Measurements from ENCODE around the gene TNFRSF19. TPM values are rescaled to one million over a fixed set of nuclear protein-coding genes. Genes with fewer than 3 reads are reported as not detected.
A peak's percentile ranks its signal among the peaks of the same experiment; 100 is the strongest.
"Not testable (repeated sequence)": the region's sequence is repeated elsewhere in the genome, so short reads cannot be mapped to it uniquely, and the experiment has no call there.

Gene TNFRSF19
- total and polyA plus RNA-seq, 5 donors from 2014 or later, result 1.3 to 5.6 (median 1.6) TPM

DNA sequence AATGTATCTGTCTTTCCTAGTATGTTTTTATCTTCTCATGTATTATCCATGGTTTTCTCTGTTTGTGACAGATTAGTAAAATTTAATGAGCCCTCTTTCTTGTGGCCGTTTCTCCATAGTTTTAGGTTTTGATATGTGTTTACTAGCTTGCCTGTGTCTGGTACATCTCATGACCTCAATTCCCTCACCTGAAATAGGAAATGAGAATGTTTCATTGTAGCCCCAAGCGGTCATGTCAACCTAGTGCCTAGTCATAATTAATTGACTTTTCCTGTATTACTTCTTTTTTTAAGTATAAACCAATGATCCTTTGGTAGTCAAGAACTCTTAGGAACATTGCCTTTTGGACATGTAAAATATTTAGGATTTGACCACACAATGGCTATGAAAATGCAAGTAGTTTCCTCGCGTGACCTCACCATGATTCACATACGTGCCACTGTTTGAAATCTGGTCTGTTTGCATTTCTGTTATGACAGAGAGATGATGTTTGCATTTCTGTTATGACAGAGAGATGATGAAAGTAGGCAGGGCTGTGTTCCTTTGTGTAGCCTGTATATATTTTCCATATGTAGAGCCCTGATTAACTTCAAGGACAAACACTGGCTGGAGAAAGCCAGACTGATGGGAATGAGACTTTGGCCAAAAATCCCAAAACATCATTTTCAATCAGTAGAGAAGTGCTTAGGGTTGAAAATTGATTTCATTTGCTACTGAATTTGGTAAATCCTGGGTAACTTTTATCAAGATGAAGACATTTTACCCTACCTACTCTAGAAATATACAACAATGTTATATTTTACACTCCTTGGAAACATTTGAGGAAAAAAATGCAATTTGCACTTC, 104.8 kb downstream of the TNFRSF19 start:
- Histone ChIP-seq H3K27ac (ENCODE audit: insufficient read depth, low read length, poor library complexity, severe bottlenecking) (no peak overlapping the region), H3K9me3 (ENCODE audit: control insufficient read depth in 2 of 2, low read length in 2 of 2) (no peaks in the 10 kb centered on the region), H3K27me3 (ENCODE audit: control insufficient read depth, insufficient read depth, low read length) (no peaks in the 10 kb centered on the region), H3K36me3 (ENCODE audit: control insufficient read depth, insufficient read depth, low read length) (no peaks in the 10 kb centered on the region), H3K4me1 (ENCODE audit: control insufficient read depth, insufficient read depth, low read length, poor library complexity, severe bottlenecking) (no peaks in the 10 kb centered on the region), H3K4me3 (ENCODE audit: low read depth, low read length) (no peak overlapping the region)
- Mint-ChIP-seq H3K27me3 (peaks cover 15% of the 10 kb centered on the region), H3K36me3 (no peaks in the 10 kb centered on the region), H3K4me1 (peaks cover 5 to 9% (median 7%) of the 10 kb centered on the region in 4 donors), H3K27ac (no peak overlapping the region), H3K4me3 (no peak overlapping the region), H3K9me3 (peaks cover 0 to 1% (median 0%) of the 10 kb centered on the region in 7 donors)
- DNase-seq (no peak), ATAC-seq (ENCODE audit: low read depth in 2 of 2) (no peak)

DNA sequence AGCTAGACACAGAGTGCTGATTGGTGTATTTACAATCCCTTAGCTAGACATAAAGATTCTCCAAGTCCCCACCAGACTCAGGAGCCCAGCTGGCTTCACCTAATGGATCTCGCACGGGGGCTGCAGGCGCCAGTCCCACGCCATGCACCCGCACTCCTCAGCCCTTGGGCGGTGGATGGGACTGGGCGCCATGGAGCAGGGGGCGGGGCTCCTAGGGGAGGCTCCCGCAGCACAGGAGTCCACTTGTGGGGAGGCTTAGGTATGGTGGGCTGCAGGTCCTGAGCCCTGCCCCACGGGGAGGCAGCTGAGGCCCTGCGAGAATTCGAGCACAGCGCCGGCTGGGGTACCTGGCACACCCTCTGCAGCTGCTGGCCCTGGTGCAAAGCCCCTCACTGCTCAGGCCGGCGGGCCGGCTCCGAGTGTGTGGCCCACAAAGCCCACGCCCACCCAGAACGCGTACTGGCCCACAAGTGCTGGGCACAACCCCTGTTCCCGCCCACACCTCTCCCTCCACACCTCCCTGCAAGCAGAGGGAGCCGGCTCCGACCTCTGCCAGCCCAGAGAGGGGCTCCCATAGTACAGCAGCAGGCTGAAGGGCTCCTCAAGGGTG, 107.6 kb downstream of the TNFRSF19 start:
- not testable (repeated sequence) for H3K36me3 Mint-ChIP-seq; ATAC-seq (ENCODE audit: low read depth in 2 of 2); H3K4me3 ChIP-seq (ENCODE audit: low read depth, low read length); H3K9me3 Mint-ChIP-seq; H3K27ac Mint-ChIP-seq; H3K4me3 Mint-ChIP-seq; DNase-seq; H3K4me1 Mint-ChIP-seq; H3K4me1 ChIP-seq (ENCODE audit: control insufficient read depth, insufficient read depth, low read length, poor library complexity, severe bottlenecking); H3K9me3 ChIP-seq (ENCODE audit: control insufficient read depth in 2 of 2, low read length in 2 of 2); H3K27me3 ChIP-seq (ENCODE audit: control insufficient read depth, insufficient read depth, low read length); H3K27ac ChIP-seq (ENCODE audit: insufficient read depth, low read length, poor library complexity, severe bottlenecking); H3K36me3 ChIP-seq (ENCODE audit: control insufficient read depth, insufficient read depth, low read length)
- H3K27me3 Mint-ChIP-seq, result peaks cover 15% of the 10 kb centered on the region

- Mint-ChIP-seq H3K9me3 (peaks cover 0 to 5% (median 2%) of the 10 kb centered on the region in 7 donors), H3K27ac (no peak overlapping the region), H3K4me3 (no peak overlapping the region), H3K36me3 (no peaks in the 10 kb centered on the region), H3K4me1 (peaks cover 5 to 8% (median 7%) of the 10 kb centered on the region in 4 donors), H3K27me3 (peaks cover 10% of the 10 kb centered on the region)
- Histone ChIP-seq H3K9me3 (ENCODE audit: control insufficient read depth in 2 of 2, low read length in 2 of 2) (peaks cover 3 to 5% of the 10 kb centered on the region in 2 experiments), H3K4me1 (ENCODE audit: control insufficient read depth, insufficient read depth, low read length, poor library complexity, severe bottlenecking) (no peaks in the 10 kb centered on the region), H3K36me3 (ENCODE audit: control insufficient read depth, insufficient read depth, low read length) (no peaks in the 10 kb centered on the region), H3K27ac (ENCODE audit: insufficient read depth, low read length, poor library complexity, severe bottlenecking) (no peak overlapping the region), H3K27me3 (ENCODE audit: control insufficient read depth, insufficient read depth, low read length) (no peaks in the 10 kb centered on the region), H3K4me3 (ENCODE audit: low read depth, low read length) (no peak overlapping the region)
- ATAC-seq (ENCODE audit: low read depth in 2 of 2) (no peak), DNase-seq (no peak)
Observed at GRCh38 chr13:23678795-23679194, 108.6 kb downstream of the TNFRSF19 start.

DNA sequence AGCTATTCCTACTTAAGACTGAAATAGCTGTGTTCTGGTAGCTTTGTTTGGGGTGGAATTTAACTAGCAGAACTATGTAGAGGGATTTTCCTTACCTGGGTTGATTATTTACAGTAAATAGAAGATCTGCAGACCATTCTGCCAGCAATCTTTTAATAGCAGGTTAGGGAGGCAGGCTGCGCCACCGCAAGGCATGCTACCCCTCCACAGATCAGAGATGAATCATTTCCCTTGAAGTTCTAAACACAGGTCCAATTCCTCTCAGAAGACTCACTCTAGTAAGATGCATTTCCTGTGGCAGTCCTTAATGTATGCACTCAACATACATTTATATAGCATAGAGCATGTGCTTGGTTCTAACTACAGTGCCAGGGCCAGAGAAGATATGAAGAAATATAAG, 109.0 kb downstream of the TNFRSF19 start:
- peaks cover 5 to 7% (median 6%) of the 10 kb centered on the region in 4 donors for H3K4me1 Mint-ChIP-seq
- peaks cover 10% of the 10 kb centered on the region for H3K27me3 Mint-ChIP-seq
- peak; percentile 55 to 60 for ATAC-seq (ENCODE audit: low read depth in 2 of 2)
- peak in 1 of 3 donors; percentile 58 for DNase-seq
- Histone ChIP-seq H3K9me3 (ENCODE audit: control insufficient read depth in 2 of 2, low read length in 2 of 2) (peaks cover 8 to 9% of the 10 kb centered on the region in 2 experiments), H3K27me3 (ENCODE audit: control insufficient read depth, insufficient read depth, low read length) (no peaks in the 10 kb centered on the region), H3K36me3 (ENCODE audit: control insufficient read depth, insufficient read depth, low read length) (no peaks in the 10 kb centered on the region), H3K4me1 (ENCODE audit: control insufficient read depth, insufficient read depth, low read length, poor library complexity, severe bottlenecking) (no peaks in the 10 kb centered on the region), H3K27ac (ENCODE audit: insufficient read depth, low read length, poor library complexity, severe bottlenecking) (no peak overlapping the region), H3K4me3 (ENCODE audit: low read depth, low read length) (no peak overlapping the region)
- no peaks in the 10 kb centered on the region for H3K36me3 Mint-ChIP-seq
- H3K4me3 Mint-ChIP-seq, result no peak overlapping the region
- H3K9me3 Mint-ChIP-seq, result peaks cover 0 to 8% (median 2%) of the 10 kb centered on the region in 7 donors
- no peak overlapping the region for H3K27ac Mint-ChIP-seq

GRCh38 chr13:23680845-23681669, 110.8 kb downstream of the TNFRSF19 start:
- Histone ChIP-seq H3K27ac (ENCODE audit: insufficient read depth, low read length, poor library complexity, severe bottlenecking) (no peak overlapping the region), H3K36me3 (ENCODE audit: control insufficient read depth, insufficient read depth, low read length) (no peaks in the 10 kb centered on the region), H3K4me3 (ENCODE audit: low read depth, low read length) (no peak overlapping the region), H3K9me3 (ENCODE audit: control insufficient read depth in 2 of 2, low read length in 2 of 2) (peaks cover 20% of the 10 kb centered on the region in 2 experiments), H3K4me1 (ENCODE audit: control insufficient read depth, insufficient read depth, low read length, poor library complexity, severe bottlenecking) (no peaks in the 10 kb centered on the region), H3K27me3 (ENCODE audit: control insufficient read depth, insufficient read depth, low read length) (peaks cover 2% of the 10 kb centered on the region)
- Mint-ChIP-seq H3K9me3 (peaks cover 0 to 15% (median 2%) of the 10 kb centered on the region in 7 donors), H3K36me3 (no peaks in the 10 kb centered on the region), H3K27me3 (peaks cover 10% of the 10 kb centered on the region), H3K4me3 (no peak overlapping the region), H3K27ac (no peak overlapping the region), H3K4me1 (peaks cover 5 to 7% (median 6%) of the 10 kb centered on the region in 4 donors)
- no peak for ATAC-seq (ENCODE audit: low read depth in 2 of 2)
- DNase-seq, result no peak

DNA sequence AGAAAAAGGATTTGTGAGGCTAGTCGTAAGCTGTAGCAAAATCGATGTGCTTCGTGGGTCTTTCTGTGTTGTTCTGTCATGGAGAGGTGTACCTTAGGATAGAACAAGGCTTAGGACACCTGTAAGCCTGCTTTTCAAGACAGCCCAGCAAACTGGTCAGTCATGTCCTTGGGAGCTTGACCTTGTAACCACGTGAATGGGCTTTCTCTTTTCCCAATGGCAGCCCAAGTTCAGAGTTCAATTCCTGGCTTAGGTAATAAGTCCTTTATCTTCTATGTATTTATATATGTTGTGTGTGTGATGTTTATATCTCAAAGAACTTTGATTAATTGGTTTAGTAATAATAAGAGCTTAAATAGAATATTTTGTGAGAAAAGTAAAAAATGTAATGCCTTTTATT, 112.9 kb downstream of the TNFRSF19 start:
- peaks cover 5 to 7% (median 6%) of the 10 kb centered on the region in 4 donors for H3K4me1 Mint-ChIP-seq
- no peaks in the 10 kb centered on the region for H3K4me1 ChIP-seq (ENCODE audit: control insufficient read depth, insufficient read depth, low read length, poor library complexity, severe bottlenecking)
- DNase-seq (no peak), ATAC-seq (ENCODE audit: low read depth in 2 of 2) (no peak)
- no peak overlapping the region for H3K4me3 ChIP-seq (ENCODE audit: low read depth, low read length)
- peaks cover 8% of the 10 kb centered on the region for H3K27me3 ChIP-seq (ENCODE audit: control insufficient read depth, insufficient read depth, low read length)
- no peaks in the 10 kb centered on the region for H3K36me3 ChIP-seq (ENCODE audit: control insufficient read depth, insufficient read depth, low read length)
- peak overlapping the region in 1 of 3 donors; percentile 39 for H3K27ac Mint-ChIP-seq
- H3K4me3 Mint-ChIP-seq, result no peak overlapping the region
- H3K36me3 Mint-ChIP-seq, result no peaks in the 10 kb centered on the region
- no peak overlapping the region for H3K27ac ChIP-seq (ENCODE audit: insufficient read depth, low read length, poor library complexity, severe bottlenecking)
- peaks cover 20% of the 10 kb centered on the region in 2 experiments for H3K9me3 ChIP-seq (ENCODE audit: control insufficient read depth in 2 of 2, low read length in 2 of 2)
- H3K27me3 Mint-ChIP-seq, result peaks cover 9% of the 10 kb centered on the region
- H3K9me3 Mint-ChIP-seq, result peaks cover 0 to 15% (median 2%) of the 10 kb centered on the region in 7 donors

DNA sequence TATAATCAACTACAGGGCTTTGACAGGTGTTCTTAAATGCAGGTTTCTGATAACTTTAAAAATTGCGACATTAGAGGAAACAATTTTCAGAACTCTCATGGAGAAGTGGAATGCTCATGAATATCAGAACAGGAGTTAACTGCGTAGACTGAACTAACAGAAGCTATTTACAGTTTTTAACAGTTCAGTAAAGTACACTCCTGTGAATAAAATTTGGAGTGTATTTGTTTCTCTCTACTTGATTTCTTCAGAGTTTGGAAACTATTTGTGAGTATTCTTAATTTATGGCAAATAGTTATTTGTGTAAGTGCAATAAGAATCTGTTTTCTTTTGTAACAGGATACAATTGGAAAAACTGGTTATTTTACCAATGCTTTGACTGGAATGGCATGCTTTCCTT, 114.4 kb downstream of the TNFRSF19 start:
- DNase-seq, result no peak
- Histone ChIP-seq H3K9me3 (ENCODE audit: control insufficient read depth in 2 of 2, low read length in 2 of 2) (peaks cover 20% of the 10 kb centered on the region in 2 experiments), H3K4me1 (ENCODE audit: control insufficient read depth, insufficient read depth, low read length, poor library complexity, severe bottlenecking) (no peaks in the 10 kb centered on the region), H3K27ac (ENCODE audit: insufficient read depth, low read length, poor library complexity, severe bottlenecking) (no peak overlapping the region), H3K36me3 (ENCODE audit: control insufficient read depth, insufficient read depth, low read length) (no peaks in the 10 kb centered on the region), H3K27me3 (ENCODE audit: control insufficient read depth, insufficient read depth, low read length) (peaks cover 8% of the 10 kb centered on the region), H3K4me3 (ENCODE audit: low read depth, low read length) (no peak overlapping the region)
- peaks cover 0 to 1% (median 0%) of the 10 kb centered on the region in 4 donors for H3K4me1 Mint-ChIP-seq
- no peak overlapping the region for H3K27ac Mint-ChIP-seq
- peaks cover 5% of the 10 kb centered on the region for H3K27me3 Mint-ChIP-seq
- no peak overlapping the region for H3K4me3 Mint-ChIP-seq
- ATAC-seq (ENCODE audit: low read depth in 2 of 2), result no peak
- peaks cover 0 to 15% (median 2%) of the 10 kb centered on the region in 7 donors for H3K9me3 Mint-ChIP-seq
- H3K36me3 Mint-ChIP-seq, result no peaks in the 10 kb centered on the region

Measured in CD4-positive, CD25-positive, alpha-beta regulatory T cell (primary cell).